ENCODE measurements around the gene RNF213.

- TF ChIP-seq, protein P1, sequence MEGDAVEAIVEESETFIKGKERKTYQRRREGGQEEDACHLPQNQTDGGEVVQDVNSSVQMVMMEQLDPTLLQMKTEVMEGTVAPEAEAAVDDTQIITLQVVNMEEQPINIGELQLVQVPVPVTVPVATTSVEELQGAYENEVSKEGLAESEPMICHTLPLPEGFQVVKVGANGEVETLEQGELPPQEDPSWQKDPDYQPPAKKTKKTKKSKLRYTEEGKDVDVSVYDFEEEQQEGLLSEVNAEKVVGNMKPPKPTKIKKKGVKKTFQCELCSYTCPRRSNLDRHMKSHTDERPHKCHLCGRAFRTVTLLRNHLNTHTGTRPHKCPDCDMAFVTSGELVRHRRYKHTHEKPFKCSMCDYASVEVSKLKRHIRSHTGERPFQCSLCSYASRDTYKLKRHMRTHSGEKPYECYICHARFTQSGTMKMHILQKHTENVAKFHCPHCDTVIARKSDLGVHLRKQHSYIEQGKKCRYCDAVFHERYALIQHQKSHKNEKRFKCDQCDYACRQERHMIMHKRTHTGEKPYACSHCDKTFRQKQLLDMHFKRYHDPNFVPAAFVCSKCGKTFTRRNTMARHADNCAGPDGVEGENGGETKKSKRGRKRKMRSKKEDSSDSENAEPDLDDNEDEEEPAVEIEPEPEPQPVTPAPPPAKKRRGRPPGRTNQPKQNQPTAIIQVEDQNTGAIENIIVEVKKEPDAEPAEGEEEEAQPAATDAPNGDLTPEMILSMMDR (IDR thresholded peaks at IDR 0.05; ENCODE audit: low read depth, low read length, missing input control) = no peak
- no peak for TF ChIP-seq HNF4A (conservative IDR thresholded peaks at IDR 0.05)
- TF ChIP-seq EGR1 (IDR thresholded peaks at IDR 0.05; ENCODE audit: low read depth in 2 of 2) = no peak
- TF ChIP-seq TAF1 (conservative IDR thresholded peaks at IDR 0.05) = no peak
Measured at GRCh38 chr17:80270104-80270503, 9.5 kb downstream of the RNF213 start.

Measured in liver (tissue), 3 donors.